ENCODE results near the gene FHIT.

FHIT gene

DNA sequence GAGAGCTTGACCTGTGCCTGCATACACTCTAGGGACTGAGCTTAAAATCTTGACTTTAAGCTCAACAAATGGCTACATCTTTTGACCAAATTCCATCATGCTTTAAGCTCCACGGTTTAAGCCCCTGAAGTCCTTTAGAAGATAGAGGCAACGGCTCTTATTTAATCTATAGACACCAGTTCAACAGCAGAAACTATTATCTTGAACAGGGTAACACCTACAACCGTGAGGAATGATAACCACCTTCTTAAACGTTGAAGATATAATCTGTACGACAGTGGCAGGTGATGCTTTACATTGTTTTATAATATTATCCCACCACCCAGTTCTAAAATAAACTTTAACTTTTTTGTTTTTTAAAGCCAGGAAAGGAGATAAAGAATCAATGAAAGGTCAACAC, 1007.8 kb downstream of the FHIT start:
- DNase-seq, result no peak

DNA sequence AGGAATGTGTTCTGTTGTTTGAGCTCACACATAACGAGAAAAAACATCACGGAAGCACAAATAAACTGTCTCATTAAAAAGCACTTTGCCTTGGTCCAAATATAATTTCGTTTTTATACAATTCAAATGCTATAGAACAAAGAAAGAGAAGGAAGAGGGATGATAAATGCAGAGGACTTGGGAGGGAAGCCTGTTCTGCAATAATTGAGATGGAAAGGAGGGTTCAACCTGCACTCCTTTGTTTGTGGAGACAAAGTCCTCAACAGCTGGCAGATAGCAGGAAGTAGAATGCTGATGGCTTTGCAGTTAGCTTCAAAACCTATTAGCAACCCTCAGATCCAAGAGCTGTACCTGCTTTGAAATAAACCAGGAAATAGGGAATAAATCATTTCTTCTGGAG, 1010.8 kb downstream of the FHIT start:
- DNase-seq, result no peak

DNA sequence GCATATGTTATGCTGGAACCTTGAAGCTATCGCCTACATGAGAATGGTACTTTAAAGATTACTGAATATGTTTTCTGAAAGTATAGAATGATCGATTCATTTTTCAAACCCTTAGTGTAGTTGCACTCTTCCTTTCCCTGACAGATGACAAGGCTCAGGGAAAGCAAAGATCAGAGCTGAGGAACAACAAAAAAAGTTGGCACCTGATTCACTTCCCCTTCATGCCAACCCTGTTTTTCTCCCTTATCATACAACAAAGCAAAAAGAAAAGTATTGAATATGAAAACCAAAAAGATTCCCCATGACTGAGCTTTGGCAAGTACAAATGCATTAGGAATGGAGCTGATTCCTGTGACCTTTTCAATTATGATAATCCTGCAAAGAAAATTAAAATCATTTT, 1012.7 kb downstream of the FHIT start:
- DNase-seq, result no peak

DNA sequence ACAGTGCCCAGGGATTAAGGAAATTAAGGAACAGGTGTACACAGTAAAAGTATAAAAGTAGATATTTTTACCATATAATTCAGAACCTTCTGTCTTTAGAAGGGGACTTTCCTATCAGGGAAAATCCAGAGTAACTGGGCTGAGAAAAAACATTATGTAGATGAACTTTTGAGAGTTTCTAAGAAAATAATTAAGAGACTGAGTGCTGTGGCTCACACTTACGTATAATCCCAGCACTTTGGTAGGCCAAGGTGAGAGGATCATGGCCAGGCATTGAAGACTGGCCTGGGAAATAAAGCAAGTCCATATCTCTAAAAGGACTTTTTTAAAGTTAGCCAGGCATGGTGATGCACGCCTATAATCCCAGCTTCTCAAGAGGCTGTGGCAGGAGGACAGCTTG, 1021.8 kb downstream of the FHIT start:
- DNase-seq, result no peak

DNA sequence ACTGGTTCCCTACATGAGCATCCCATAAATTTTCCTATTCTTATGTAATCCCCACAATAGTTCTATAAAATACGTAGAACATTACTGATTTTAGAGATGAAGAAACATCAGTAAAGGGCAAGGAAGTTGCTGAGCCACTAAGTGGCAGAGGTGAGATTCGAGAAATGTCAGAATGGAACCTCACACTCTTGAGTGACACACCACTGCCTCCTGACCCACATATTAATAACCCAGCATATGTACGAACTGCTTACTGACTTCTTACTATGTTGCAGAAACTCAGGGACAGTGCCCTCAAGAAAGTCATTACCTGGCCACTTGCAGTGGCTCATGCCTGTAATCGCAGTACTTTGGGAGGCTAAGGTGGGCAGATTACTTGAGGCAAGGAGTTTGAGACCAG, 1022.4 kb downstream of the FHIT start:
- DNase-seq, result no peak

DNA sequence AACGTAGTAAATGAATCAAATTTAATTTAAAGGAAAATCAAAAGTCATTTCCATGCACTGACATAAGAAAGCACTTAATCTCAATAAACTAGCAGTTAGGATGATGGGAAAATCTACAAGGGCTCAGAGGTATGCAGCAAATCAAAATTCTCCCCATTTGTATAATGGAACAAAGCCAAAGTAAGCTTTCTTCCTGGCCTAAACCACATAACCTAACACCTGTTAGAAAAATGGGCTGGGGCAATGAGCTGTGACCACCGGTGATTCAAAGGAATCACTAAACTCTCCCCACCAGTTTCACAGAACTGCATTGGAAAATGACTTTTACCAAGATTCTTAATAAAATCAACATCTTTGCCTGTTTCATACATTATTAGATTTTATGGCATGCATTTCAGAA, 1024.3 kb downstream of the FHIT start:
- no peak for DNase-seq

DNA sequence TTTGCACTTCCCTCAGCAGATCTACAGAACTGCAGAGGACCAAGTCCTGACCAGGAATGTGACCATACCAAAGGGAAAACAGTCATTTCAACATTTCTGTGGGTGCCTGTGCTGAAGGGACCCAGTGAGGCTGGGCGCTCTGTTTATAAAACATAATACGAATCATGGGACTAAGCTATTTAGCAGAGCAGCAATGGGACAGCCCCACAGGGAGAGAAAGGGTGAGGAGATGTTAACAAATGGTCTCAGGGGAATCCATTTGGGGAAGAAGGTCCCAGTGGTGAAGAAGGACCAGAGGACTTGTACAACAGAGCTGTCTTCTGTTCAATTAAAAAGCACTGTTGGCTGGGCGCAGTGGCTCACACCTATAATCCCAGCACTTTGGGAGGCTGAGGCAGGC, 1025.4 kb downstream of the FHIT start:
- no peak for DNase-seq

DNA sequence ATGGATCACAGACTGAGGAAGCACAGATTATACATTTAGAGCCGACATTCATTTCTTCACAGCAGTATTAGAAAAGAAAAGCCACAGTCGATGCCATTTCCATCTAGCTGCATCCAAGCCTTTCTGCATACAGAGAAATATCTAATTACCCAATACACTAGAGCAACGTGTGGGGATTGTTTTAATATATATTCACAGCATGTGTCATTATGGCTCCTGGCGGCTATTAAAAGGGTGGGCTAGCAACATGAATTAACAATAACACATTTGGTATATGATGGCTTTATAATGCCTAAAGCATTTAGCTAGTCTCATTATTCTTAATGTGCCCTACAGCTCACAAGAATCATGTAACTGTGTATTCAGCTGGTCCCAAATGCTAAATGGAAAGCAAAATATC, 1030.5 kb downstream of the FHIT start:
- DNase-seq, result peak; percentile 54

DNA sequence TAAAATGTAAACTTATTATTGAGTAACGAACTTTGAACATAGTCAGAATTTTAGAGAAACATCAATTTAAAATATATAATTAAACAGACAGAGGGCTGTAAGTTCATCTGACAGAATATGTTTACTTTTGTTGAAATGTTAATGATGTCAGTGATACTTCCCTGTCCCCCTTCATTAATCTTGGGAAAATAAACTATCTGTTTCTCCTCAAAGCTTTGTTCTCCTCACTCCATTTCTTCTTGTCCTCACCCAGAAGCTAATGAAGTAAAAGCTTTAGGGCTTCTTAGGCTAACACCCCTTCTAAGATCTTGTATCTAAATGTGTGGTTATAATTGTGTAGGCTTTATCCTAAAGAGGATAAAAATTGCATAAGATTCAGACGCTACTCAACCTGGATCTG, 1031.8 kb downstream of the FHIT start:
- DNase-seq, result no peak

DNA sequence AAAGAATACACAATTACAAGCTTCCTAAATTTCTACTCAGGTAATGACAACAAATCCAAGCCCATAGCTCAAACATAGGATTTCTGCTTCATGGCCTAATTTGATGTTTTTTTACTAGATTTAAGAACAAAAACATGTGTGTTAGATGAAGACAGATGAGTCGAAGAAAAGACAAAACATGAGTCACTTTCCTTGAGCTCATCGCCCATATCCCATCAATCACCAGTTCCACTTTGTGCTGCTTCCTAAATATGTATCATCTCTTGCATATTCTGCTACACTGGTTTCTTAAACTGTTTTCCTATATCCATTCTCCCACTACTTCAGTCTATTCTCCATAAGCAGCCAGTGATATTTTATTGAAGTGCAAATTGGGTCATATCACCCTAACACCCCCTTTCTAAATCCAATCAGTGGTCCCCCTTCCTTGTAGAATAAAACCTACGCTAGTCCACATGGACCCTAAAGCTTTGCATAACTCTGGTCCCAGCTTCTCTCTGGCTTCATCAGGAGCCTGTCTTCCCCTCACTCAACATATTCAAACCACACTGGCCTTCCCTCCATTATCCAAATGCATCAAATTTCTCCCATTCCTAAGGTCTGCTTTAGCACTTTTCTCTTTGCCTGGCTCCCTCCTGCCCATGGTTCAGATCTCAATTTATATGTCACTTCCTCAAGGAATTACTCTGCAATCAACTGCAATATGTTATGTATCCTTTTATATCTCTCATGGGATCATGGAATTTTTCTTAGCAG, 1033.9 kb downstream of the FHIT start:
- no peak for DNase-seq

DNA sequence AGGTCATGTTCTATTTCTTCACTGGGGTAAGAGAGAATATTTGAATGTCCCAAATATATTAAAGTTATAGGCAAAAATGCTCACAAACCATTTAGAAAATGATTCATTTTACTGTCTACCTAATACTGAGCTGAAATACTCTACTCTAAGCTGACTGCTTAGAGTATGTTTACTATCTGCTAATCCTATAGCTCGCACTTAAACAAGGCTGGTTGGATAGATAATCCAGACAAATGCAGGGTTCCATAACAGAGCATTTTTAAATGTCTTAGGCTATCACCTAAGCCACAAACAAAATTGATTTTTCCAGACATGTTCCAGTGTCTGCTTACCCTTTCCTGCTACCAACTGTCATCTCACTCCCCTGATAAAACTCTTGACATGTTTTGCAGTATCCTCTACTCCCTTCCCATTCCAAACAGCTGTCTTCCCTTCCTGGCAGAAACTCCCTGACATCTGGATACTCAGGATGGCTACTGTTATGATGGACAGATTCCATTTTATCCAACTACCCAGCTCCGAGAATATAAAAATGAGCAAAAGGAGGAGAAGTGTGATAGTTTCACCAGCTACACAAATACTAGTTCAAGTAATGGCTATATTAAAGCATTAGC, 1034.7 kb downstream of the FHIT start:
- no peak for DNase-seq

DNA sequence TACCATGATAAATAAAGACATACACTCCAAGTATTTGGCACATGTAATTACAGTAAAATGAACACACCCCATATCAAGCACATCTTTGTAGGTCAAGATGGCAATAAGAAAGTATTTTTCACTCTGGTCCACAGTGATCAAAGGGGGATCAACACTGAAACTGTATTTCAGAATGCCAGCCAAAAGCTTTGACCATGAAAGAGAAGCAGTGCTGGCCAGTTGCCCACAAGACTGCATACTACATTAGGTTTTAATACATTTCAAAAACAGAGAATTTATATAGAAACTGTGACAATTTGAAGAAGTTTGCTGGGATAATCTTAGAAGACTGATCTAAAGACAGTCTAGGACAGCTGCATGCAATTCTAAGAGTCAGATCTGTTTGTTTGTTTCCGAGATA, 1035.3 kb downstream of the FHIT start:
- DNase-seq, result no peak

DNA sequence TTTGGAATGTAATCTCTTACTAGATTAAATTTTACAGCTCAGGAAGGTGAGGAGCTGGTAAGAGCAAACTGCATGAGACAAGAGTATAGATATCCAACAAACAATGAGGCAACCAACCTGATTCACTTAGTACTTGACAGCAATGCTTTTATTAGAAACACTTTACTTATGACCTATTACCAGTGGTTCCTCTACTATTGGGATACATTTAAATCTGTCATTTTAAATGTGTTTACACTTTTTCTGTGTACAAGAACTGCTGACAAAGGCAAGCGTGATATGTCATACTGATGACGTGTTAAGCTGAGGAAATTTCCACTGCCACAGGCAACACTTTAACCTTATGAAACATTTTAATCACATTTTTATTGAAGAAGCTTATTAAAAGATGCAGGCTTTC, 1043.3 kb downstream of the FHIT start:
- DNase-seq, result no peak

DNA sequence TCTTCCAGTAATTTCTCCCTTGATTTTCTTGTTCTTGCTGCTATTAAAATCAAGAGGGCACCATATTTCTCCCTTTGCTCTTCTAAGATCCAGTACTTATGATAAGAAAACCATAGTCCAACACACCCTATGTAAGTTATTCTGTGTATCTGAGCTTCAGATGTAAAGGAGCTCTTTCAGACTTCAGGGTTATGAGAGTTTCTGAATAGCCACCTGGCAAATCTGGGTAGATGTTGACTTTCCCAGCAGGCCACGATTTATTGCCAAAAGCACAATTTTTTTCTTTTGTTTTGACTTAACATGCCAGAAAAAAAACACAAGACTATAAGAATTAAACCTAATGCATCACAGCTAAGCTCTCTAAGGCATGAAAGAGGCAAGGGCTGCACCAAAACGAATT, 1045.0 kb downstream of the FHIT start:
- peak; percentile 53 for DNase-seq

DNA sequence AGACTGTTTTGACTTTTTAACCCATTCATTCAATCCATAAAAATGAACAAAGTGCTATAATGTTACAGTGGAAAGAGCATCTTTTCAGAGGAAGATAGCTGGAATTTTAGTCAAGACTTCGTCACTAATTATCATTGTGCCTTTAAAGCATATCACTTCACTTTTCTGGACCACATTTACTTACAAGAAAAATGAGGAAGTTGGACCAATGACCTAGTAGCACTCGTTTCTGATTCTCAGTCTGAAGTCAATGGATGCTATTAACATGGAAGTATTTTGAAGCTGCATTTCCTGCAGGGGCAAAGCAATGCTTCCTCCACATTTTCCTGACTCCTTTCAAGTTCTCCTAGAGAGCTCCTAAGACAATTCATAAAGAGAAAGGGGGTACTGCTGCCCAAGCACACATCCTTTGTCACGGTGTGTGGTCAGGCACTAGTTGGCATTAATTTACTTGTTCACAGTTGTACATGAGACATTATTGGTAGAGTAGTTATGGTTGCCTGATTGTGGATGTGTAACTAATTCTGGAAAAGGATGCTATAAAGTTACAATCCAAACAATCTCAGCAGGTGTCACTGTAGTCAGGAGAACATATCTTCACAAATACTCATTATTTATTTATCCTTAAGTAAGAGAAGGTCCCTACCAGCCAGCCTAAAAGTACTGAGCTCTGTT, 1049.1 kb downstream of the FHIT start:
- no peak for DNase-seq

DNA sequence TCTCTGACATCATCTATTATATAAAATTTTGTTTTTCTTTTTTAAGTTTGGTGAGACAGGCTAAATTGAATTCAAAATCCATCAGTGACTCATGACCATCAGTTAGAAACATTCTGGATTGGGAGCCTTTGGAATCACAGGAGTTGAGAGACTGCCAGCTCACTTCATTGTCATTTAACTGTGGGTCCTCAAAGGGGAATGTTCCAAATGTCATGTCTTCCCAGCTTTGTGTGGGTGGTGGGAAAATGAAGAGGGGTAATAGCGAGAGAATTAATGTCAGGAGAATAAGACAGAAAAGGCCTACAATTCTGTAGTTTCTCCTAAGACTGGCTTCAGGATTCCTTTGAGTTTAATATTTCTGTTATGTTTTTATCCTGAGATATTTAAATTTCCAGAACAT, 1051.9 kb downstream of the FHIT start:
- no peak for DNase-seq

DNA sequence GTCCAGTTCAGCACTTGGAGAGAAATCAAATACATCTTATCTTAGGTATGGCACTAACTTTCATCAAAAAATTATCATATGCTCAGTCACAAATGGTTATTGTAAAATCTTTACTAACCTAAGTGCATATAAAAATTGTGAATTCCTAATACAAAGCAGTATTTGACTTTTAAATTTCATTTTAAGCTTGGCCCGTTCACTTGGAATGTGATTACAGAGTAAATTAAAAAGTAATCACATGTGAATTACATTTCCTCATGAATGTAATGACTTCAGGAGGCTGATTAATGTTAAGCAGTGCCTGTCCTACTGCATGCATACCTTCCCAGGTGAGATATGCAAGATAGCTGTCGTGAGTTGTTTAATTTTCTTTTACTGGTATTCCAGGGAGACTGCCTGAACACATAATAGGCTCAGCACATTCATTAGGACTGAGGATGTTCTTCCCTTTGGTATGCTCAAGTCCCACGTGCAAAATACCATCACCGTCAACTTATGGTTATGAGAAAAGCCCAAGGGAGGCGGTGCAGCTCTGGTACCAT, 1053.0 kb downstream of the FHIT start:
- no peak for DNase-seq

DNA sequence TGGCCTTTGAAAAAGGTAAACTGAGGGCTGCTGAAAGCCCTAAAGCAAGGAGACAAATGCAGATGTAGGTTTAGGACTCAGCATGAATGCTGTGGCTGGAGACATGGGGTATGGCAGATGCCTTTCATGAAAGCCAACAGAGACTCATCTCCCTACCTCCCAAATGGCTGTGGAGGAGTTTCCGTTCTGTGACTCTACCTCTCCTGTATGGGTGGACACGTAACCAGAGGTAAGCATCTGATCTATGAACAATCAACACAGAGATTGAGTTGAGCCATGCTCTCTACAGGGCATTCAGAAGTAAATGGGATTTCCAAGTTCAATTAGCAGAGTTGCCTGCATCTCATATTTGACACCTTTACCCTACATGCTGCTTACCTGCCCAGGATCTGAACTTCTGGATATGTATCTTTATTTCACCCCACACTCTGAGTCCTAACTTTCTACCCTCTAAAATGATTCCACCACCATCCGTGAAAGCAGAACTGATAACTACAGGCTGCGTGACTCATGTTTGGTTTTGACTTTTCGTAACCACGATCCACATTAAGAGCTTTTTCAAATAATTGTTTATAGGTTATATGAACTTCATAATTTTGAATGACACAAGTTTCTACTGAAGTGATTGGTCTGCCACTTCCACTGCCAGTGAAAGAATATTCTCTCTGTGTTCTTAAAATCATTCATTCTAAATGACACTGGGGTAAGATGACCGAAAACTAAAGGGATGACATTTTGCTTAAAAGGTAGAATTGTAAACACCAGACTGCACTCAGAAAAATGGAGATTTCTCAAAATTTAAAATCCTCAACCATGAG, 1058.7 kb downstream of the FHIT start:
- DNase-seq, result no peak

DNA sequence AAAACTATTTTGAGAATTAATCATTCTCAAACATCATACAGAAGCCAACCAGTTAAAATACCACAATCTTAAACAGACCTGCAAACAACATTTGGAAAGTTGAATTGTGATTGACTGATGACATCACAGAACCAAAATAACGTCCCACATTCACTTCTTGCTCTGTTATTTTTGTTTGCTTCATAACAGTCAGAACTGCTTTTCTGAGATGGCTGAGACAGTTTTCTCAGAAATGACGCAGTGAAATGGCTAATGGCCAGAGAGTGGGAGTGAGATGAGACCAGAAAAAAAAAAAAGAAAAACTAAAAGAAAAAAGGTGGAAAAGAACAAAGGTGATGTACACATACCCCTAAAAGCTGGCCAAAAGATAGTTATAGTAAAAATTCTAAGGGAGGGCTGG, 1061.2 kb downstream of the FHIT start:
- DNase-seq, result no peak

DNA sequence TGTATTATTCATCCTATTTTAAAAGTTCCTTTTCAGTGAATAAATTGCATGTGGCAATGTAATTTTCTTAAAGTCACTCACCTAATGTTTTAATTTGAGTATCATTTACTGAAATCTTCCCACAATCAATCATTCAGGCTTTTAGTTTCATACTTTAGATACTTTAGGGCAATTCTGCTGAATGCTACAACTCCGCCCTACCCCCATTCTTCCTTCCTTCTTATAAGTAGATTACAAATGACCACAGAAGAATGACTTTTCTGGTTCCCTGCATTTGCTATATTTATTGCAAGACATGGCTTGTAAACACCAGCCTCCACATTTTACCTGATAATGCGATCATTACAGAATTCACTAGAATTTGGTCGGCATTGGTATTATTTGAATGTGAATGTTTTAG, 1061.9 kb downstream of the FHIT start:
- no peak for DNase-seq

DNA sequence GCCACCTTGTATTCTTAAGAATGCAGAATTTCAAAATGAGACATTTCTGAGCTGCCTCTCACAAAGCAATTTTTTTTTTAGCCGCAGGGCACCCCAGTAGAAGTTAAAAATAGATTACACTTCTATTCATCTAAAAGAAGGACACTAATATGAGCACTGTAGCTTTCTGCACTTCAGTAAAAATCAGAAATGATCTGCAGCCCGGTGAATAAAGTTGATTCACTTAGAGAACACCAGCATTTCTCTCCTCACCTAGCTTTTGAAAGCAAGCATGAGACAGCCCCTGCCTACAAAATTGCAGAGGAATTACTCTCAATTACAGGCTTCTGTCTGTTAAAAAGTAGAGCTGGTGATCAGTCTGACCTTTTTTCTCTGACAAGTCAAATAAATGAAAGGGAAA, 1062.4 kb downstream of the FHIT start:
- no peak for DNase-seq

DNA sequence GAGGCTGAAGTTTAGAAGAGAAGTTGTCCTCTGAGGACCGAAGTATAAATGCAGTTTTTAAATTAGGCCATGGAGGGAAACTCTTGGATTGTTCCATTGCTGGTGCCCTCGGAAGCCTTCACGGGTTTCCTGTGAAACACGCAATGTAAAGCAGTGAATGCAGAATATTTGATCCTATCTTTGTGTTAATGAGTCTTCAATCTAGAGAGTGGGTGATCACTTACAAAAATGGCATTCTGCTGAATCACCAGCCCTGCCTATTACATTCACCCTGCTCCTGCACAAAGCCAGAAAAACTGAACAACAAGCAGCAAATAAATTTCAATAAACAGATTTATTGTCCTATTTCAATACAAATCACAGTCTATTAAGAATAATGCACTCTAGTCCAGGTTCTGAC, 1063.9 kb downstream of the FHIT start:
- DNase-seq, result no peak

DNA sequence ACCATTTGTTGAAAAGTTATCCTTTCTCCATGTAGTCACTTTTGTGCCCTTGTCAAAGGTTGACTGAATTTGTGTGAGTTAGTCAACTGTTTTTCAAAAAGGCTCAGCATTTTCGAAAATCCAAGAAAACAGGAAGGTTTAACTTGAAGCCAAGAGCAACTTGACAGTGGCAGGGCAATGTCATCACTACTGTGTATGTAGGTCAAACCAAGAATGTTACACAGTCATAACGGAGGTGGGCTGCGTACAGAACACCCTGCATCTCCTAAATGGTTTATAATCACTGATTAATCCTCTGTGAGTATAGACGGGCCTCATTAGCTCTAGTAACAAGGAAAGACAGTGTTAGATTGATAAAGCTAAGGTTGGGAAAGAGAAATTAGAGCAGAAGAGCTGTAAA, 1064.9 kb downstream of the FHIT start:
- no peak for DNase-seq

Data from NCI-H2081 treated with DMSO at 0.1 percent for 48 hours (cell line).